ENCODE results near the gene SYT2.
"Not testable (repeated sequence)": the region's sequence is repeated elsewhere in the genome, so short reads cannot be mapped to it uniquely, and the experiment has no call there.

SYT2 gene

GRCh38 chr1:202585590-202585933, 124.7 kb downstream of the SYT2 start:
- DNase-seq (ENCODE audit: extremely low read depth, low read depth) = no peak
- TF ChIP-seq CTCF (IDR thresholded peaks at IDR 0.05; ENCODE audit: low read depth, low read length) = no peak

GRCh38 chr1:202584707-202585589, 125.3 kb downstream of the SYT2 start:
- DNase-seq (ENCODE audit: extremely low read depth, low read depth) = no peak
- TF ChIP-seq CTCF (IDR thresholded peaks at IDR 0.05; ENCODE audit: low read depth, low read length) = no peak

- DNase-seq (ENCODE audit: extremely low read depth, low read depth) = not testable (repeated sequence)
Measured at GRCh38 chr1:202582350-202582749, 127.9 kb downstream of the SYT2 start.

DNA sequence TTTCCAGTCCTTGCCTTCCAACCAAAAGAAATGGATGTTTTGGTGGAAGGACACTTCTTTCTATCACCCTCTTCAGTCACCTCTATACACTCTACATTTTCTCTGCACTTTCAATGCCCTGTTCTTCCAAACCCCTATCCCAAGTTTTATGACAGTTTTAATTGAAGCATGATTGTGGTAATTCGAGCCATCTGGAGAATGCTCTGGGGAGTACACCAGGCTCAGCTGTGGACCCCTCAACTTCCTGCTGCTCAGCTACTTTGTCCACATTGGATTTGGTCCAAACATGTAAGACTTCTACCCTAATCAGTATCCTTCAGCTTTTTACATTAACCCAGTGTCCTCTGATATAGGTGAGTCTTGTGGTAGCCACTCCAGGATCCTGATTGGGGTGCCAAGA, 129.6 kb downstream of the SYT2 start:
- no peak for TF ChIP-seq CTCF (IDR thresholded peaks at IDR 0.05; ENCODE audit: low read depth, low read length)
- no peak for DNase-seq (ENCODE audit: extremely low read depth, low read depth)

- no peak for TF ChIP-seq CTCF (IDR thresholded peaks at IDR 0.05; ENCODE audit: low read depth, low read length)
- peak; percentile 64 for DNase-seq (ENCODE audit: extremely low read depth, low read depth)
Measured at GRCh38 chr1:202579806-202580205, 130.4 kb downstream of the SYT2 start.

DNA sequence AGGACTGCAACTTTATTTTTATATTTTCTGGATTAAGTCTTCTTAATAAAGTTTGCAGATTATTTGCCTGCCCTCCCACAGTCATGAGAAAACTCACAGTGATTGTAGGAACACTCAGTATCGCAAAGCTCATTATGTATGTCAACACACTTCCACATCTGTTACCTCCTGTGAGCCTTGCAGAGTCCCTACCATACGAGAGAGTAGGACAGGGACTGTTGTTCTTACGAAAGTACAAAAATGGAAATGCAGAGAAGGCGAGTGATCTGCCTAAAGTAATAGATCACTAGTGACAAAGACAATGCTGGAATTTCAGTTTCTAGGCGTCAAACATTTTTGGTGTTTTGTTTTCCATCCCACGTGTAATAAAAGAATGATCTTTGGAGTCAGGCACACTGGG, 131.7 kb downstream of the SYT2 start:
- DNase-seq (ENCODE audit: extremely low read depth, low read depth) = no peak
- no peak for TF ChIP-seq CTCF (IDR thresholded peaks at IDR 0.05; ENCODE audit: low read depth, low read length)

GRCh38 chr1:202578001-202578504, 132.2 kb downstream of the SYT2 start:
- TF ChIP-seq CTCF (IDR thresholded peaks at IDR 0.05; ENCODE audit: low read depth, low read length) = no peak
- DNase-seq (ENCODE audit: extremely low read depth, low read depth) = no peak

DNA sequence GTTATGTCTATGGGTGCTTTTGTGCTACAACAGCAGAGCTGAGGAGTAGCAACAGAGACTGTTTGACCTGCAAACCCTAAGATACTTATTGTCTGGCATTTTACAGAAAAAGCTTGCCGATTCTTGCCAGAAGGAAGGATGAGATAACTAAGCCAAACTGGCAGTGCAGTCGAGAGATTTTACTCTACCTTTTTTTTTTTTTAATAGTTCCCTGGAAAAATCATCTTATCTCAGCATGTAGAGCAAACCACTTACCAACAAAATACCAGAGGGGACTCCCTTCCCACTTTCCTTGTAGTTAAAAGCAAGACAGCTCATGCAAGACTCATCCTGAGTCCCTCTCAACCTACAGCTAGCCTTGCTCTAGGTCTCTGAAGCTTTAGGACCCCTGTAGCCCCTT, 132.9 kb downstream of the SYT2 start:
- no peak for DNase-seq (ENCODE audit: extremely low read depth, low read depth)
- TF ChIP-seq CTCF (IDR thresholded peaks at IDR 0.05; ENCODE audit: low read depth, low read length) = no peak
